ENCODE measurements around the gene KHK. TPM values are rescaled to one million over a fixed set of nuclear protein-coding genes. Genes with fewer than 3 reads are reported as not detected.

KHK gene
- total RNA-seq, 1 donor from 2014 or later: 1.2 TPM

DNA sequence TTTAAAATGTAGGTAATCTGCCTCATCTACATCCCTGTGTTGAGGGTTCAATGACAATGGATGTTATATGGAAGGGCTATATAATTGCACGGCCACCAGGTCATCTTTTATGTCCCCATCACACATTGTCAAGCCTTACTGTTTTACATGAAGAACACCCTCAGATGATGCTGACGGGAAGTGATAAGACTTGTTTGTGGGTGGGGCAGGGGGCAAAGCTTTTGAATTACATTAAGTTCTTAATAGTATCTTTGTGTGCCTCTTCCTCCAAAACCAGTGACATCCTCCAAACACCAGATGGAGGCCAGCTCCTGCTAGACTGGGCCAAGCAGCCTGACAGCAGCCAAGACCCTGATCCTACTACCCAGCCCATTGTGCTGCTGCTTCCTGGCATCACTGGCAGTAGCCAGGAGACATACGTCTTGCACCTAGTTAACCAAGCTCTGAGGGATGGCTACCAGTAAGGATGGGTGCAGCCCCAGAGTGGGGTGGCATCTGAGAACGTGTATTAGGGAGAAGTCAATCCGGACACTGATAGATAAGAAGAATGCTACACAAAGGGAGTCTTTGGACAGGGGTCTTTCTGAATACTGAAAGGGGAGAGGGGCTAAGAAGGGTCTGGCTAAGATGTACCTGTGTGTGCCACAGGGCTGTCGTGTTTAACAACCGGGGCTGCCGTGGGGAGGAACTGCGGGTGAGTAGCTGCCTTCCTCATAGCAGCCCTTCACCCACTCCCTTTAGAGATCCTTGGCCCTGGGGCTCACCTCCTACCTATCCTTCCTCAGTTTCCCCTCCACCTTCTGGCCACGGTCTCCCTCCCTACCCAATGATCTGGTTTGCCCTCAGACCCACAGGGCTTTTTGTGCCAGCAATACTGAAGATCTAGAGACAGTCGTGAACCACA, 42.3 kb downstream of the KHK start:
- Mint-ChIP-seq H3K4me1 (ENCODE audit: low read depth) (peaks cover 16% of the 10 kb centered on the region), H3K9me3 (ENCODE audit: low read depth) (no peaks in the 10 kb centered on the region), H3K4me3 (ENCODE audit: unreplicated experiment) (no peak overlapping the region), H3K27me3 (ENCODE audit: low read depth) (no peaks in the 10 kb centered on the region), H3K36me3 (ENCODE audit: low read depth) (peaks cover 9% of the 10 kb centered on the region), H3K27ac (ENCODE audit: unreplicated experiment) (no peak overlapping the region)
- DNase-seq (ENCODE audit: low spot score): no peak
- TF ChIP-seq, protein P1, sequence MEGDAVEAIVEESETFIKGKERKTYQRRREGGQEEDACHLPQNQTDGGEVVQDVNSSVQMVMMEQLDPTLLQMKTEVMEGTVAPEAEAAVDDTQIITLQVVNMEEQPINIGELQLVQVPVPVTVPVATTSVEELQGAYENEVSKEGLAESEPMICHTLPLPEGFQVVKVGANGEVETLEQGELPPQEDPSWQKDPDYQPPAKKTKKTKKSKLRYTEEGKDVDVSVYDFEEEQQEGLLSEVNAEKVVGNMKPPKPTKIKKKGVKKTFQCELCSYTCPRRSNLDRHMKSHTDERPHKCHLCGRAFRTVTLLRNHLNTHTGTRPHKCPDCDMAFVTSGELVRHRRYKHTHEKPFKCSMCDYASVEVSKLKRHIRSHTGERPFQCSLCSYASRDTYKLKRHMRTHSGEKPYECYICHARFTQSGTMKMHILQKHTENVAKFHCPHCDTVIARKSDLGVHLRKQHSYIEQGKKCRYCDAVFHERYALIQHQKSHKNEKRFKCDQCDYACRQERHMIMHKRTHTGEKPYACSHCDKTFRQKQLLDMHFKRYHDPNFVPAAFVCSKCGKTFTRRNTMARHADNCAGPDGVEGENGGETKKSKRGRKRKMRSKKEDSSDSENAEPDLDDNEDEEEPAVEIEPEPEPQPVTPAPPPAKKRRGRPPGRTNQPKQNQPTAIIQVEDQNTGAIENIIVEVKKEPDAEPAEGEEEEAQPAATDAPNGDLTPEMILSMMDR (IDR thresholded peaks at IDR 0.05): no peak

DNA sequence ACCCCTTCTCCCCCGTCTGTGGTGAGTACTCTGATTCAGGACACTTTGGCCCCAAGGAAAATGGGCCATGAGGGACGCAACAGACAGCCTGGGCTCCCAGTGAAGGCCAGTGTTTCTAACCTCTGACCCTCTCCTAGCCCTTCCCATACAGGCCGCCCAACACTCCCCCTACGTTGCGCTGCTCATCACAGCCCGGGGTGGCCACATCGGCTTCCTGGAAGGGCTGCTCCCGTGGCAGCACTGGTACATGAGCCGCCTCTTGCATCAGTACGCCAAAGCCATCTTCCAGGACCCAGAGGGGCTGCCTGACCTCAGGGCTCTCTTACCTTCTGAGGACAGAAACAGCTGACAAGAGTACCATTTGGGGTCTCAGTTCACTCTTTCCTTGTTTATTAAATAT, 43.8 kb downstream of the KHK start:
- H3K27me3 Mint-ChIP-seq (ENCODE audit: low read depth): no peaks in the 10 kb centered on the region
- TF ChIP-seq, protein P1 (IDR thresholded peaks at IDR 0.05): no peak
- peaks cover 14% of the 10 kb centered on the region for H3K4me1 Mint-ChIP-seq (ENCODE audit: low read depth)
- DNase-seq (ENCODE audit: low spot score): no peak
- no peak overlapping the region for H3K4me3 Mint-ChIP-seq (ENCODE audit: unreplicated experiment)
- H3K9me3 Mint-ChIP-seq (ENCODE audit: low read depth): no peaks in the 10 kb centered on the region
- no peak overlapping the region for H3K27ac Mint-ChIP-seq (ENCODE audit: unreplicated experiment)
- H3K36me3 Mint-ChIP-seq (ENCODE audit: low read depth): peaks cover 9% of the 10 kb centered on the region

DNA sequence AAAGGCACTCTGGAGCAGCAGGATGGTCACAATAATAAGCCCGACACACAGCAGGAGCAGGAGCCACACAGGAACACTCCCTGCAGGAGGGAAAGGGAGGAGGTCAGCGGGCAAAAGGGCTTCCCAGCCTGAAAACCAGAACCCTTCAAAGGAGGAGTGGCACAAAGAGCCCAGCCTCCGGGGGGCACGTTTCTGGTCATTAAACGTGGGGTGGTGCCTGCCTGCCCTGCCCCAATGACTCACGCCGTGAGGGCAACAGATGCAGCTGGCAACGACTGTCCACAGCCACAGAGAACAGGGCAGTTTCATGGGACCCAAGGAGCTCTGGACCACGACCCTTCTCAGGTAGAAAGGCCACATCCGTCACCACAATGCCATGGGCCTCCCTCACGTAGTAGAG, 44.9 kb downstream of the KHK start:
- TF ChIP-seq, protein P1 (IDR thresholded peaks at IDR 0.05): no peak
- peaks cover 14% of the 10 kb centered on the region for H3K4me1 Mint-ChIP-seq (ENCODE audit: low read depth)
- H3K27ac Mint-ChIP-seq (ENCODE audit: unreplicated experiment): no peak overlapping the region
- no peak for DNase-seq (ENCODE audit: low spot score)
- peaks cover 9% of the 10 kb centered on the region for H3K36me3 Mint-ChIP-seq (ENCODE audit: low read depth)
- no peaks in the 10 kb centered on the region for H3K27me3 Mint-ChIP-seq (ENCODE audit: low read depth)
- no peaks in the 10 kb centered on the region for H3K9me3 Mint-ChIP-seq (ENCODE audit: low read depth)
- no peak overlapping the region for H3K4me3 Mint-ChIP-seq (ENCODE audit: unreplicated experiment)

DNA sequence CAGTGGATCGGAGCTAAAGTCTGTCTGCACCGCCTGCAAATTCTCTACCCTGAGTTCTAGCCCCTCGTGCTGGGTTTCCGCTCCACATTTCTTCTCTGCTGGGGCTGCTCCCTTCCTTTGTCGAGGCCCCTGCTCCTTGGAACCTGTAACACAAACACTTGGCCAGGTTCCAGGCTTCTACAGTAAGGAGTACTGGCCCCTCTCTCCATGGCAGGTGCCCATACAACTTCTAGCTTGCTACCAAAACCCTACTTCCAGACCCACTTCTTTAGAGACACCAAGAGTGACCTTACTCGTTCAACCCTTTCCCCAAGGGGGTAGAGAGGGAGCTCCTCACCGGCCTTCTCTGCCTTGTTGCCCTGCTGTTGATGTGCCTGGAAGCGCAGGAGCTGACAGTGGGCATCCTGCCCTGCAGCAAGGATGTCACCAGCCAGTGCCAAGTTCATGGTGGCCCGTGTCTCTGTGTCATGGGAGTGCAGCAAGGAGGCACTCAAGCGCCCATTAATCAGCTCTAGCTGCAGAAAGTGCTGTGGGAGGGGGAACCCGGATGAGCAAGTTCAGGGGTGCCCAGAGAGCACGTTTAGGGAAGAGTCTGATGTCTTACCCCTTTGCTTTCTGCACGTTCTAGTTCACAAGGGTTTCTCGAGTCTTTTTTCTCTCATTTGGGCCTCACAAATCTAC, 46.8 kb downstream of the KHK start:
- Mint-ChIP-seq H3K9me3 (ENCODE audit: low read depth) (no peaks in the 10 kb centered on the region), H3K36me3 (ENCODE audit: low read depth) (peaks cover 9% of the 10 kb centered on the region), H3K4me3 (ENCODE audit: unreplicated experiment) (peak overlapping the region; percentile 91), H3K4me1 (ENCODE audit: low read depth) (peaks cover 14% of the 10 kb centered on the region), H3K27ac (ENCODE audit: unreplicated experiment) (peak overlapping the region; percentile 51), H3K27me3 (ENCODE audit: low read depth) (no peaks in the 10 kb centered on the region)
- no peak for DNase-seq (ENCODE audit: low spot score)
- TF ChIP-seq, protein P1 (IDR thresholded peaks at IDR 0.05): no peak

DNA sequence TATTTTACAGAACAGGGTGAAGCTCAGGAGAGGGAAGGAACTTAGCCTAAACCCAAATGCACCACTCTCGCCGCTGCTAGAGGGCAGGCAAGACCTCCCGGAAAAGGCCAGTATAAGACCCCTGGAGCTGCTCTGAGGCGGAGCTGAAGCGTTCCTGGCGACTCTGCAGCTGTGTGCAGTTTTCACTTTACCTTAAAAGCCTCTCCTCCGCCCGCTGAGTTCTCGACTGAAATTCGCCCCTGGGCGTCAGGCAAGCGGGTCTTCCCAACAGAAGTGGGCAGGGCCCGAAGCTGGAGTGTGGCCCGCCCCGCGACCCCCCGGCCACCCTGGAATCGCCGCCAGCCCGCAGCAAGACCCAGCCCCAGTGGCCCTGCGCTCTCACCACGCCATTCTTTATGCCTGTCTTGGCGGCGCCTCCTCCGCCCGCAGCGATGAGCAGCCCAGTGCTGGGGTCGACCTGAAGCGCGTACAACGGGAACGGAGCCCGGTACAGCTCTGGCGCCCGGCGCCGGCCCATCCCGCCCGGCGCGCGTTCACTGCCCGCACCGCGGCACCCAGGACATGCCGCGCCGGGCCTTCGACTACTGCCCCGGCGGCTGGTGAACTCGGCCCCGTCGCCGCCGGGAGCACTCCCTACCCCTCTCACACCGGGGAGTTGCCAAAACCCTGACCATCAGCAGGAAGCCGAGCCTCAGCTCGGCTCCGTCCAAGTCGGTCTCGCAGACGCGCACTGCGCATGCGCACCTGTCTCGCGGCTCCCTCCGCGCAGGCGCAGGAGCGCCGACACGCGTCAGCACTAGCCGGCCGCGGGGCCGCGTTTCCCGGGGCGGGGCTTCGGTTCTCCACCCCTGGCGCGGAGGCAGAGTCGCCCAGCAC, 47.6 kb downstream of the KHK start, which contains the start of gene PREB:
Gene PREB, minus strand, starts transcription at position 732 of the 876 bp plus-strand sequence. Its CDS starts 215 bp downstream, at position 517.
- no peaks in the 10 kb centered on the region for H3K27me3 Mint-ChIP-seq (ENCODE audit: low read depth)
- H3K4me1 Mint-ChIP-seq (ENCODE audit: low read depth): peaks cover 14% of the 10 kb centered on the region
- H3K27ac Mint-ChIP-seq (ENCODE audit: unreplicated experiment): peak within 1 kb of the TSS; percentile 94
- DNase-seq (ENCODE audit: low spot score): peak; percentile 99
- H3K9me3 Mint-ChIP-seq (ENCODE audit: low read depth): no peaks in the 10 kb centered on the region
- peak within 1 kb of the TSS; percentile 91 for H3K4me3 Mint-ChIP-seq (ENCODE audit: unreplicated experiment)
- peaks cover 9% of the 10 kb centered on the region for H3K36me3 Mint-ChIP-seq (ENCODE audit: low read depth)
- TF ChIP-seq, protein P1 (IDR thresholded peaks at IDR 0.05): peak; percentile 66

All from chondrocyte (in vitro differentiated cells).